NCI-H2029 treated with DMSO at 0.1 percent for 48 hours (cell line): Measurements from ENCODE around the gene NDUFS3.
A peak's percentile ranks its signal among the peaks of the same experiment; 100 is the strongest.

Experiments used
- DNase-seq: peaks from one replicate; lab custom pipeline; 2025; lab: John Stamatoyannopoulos, UW

NDUFS3 gene

DNA sequence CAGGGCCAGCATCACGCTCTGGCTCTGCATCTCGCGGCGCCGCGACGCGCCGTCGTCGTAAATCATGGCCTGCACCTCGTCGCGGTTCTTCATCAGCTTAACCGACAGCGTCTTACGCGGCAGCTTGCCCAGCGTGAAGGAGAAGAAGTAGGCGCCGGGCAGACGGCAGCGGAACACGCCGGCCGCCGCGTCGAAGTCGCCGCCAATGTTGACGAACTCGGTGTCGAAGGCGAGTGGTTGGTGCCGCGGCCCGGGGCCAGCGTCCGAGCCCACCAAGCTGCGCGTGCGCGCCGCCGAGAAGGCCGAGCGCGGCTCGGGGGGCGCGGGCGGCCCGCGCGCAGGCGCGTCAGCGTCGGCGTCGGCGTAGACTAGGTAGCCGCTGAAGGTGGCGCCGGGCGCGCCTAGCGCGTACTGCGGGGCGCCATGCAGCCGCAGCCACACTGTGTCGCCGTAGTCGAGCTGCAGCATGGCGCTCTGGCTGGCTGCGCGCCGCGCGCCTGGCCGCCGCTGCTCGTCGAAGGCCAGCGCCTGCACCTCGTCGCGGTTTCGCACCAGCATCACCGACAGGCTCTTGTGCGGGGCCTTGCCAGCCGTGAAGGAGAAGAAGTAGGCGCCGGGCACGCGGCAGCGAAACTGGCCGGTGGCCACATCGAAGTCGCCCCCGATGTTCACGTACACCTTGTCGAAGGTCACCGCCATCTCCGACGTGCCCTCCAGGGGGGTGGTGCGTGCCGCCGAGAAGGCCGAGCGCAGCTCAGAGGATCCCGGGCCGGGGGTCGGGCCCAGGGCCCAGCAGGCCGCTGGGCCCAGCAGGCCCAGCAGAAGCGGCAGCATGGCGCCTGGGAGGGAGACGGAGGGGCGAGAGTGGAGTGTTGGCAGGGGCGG lies 11.3 kb downstream of the NDUFS3 start:
- no peak for DNase-seq

DNA sequence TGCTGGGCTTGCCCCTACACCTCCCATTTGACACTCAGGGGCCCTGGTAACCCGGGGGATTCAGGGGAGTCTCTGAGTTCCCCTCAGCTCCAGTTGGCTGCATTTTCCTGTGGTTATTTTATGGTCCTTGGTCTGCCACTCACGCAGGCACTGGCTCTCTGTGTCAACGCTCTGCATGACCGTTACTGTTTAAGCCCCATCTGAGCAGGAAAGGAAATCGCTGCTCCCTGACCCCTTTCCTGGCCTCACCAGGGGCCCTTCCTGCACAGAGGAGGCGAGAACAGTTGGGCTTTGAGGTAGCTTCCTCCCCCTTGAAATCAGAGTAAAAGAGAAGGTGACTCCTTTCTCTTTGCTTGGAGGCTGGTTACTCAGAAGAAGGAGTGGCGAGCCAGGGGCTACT lies 12.9 kb downstream of the NDUFS3 start:
- DNase-seq, result no peak

DNA sequence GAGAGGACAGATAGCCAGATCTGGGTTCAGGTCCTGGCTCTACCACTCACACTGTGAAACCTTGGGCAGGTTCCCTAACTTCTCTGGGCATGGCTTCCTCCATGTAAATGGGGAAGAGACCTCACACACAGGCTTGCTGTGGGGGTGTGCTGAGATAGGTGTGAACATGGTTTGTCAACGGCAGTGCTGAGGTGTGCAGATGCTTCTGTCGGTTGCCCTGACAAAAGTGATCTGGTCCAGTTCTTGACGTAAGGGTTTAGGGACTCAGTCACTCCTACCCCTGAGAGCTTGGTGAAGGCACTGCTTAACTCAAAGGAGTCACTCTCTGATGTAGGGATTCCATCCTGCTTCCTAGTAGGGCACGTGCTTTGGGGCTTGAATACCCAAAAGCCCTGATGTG lies 13.4 kb downstream of the NDUFS3 start:
- DNase-seq, result no peak

DNA sequence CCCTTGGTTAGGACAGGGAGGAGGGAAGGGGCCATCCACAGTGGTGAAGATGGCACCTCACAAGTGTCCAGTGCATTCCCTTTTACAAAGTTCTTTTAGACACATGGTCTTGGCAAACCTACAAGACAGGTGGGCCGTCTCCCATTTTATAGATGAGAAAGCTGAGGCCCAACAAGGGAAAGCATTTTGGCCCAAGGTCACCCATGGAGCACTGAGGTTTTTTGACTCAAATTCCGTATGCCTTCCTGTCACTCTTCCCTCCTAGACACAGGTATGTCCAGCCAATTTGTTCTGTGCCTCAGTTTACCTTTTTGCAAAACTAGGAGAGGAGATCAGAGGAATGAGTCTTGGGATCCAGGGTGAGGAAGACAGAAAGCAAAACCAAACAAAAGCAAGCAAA lies 14.1 kb downstream of the NDUFS3 start:
- DNase-seq, result no peak

DNA sequence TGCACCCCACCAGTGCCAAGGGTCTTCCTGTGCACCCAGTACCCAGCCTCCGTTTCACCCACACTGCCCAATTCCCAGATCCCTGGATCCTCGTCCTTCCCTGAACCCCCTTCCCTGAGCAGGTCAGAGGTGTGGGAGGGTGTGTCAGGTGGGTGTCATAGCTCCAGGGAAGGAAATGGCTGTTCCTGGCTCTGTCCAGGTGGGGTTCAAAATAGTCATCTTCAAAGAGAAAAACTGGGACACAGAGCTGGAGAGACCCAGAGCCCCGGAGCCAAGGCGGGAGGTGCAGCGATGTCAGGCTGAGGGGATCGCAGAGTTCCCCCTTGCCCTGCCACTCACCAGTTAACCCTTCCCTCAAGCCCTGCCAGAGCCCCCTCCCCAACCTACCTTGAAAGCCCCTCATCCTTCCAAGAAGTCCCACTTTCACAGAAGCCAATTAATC lies 14.6 kb downstream of the NDUFS3 start:
- DNase-seq, result no peak

DNA sequence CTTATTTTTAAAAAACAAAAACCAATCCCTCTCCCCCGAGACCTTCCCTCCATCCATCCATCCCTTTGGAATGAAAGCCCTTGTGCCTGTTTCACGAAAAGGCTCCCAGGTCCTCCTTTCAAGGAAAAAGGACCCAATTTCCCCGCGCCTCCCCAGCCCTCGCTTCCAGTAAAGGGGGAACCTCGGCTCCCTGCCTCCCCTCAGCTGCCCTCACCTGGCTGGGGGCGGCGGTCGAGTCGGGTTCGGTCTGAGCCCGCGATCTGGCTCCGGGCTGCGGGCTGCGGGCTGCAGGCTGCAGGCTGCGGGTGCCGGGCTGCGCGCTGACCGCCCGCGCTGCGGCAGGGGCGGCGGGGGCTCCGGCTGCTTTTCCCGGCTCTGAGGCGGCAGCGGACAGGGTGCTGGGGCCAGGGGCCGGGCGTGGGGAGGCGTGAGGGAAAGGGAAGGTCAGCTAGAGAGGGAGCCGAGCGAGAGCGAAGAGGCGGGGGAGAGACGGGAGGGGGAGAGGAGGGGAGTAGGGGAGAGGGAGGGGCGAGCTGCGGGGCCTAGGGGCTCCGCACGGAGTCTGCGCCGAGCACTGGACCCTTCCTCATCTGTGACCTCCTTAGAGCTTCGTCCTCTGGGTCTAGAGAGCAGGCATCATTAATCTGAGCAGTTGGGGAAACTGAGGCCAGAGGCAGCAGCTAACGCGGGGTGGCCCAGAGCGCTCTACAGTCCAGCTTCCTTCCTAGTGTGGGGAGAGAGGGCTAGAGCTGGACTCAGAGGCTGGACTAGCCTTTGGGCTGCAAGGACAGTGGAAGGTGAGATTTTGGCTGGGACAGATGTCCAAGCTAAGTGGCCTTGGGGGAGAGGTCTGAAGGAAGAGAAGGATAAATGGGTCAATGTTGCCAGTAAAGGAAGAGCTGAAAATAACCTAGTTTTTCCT lies 15.3 kb downstream of the NDUFS3 start, which contains the start of gene C1QTNF4:
TSS of gene C1QTNF4 (minus strand) at position 478 of the 922 bp plus-strand sequence. CDS start 3,601 bp downstream, outside the sequence.
- no peak for DNase-seq

DNA sequence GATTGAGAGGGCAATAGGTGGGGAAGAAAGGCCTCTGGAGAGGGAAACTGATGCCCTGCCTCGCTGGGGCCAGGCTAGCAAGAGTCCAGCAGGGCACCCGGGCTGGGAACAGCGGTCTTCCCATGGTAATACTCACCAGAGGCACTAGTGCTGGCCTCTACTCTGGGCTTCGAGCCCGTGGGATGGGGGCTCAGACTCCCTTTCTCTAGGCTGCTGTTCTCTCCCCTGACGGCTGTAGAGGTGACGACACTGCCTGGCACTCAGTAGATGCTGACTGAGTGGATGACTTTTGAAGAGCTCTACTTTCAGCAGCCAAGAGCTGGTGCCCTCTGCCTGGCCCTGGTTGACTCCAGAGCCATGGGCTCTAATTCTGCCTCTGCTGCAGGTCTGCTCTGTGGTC lies 16.2 kb downstream of the NDUFS3 start:
- no peak for DNase-seq

DNA sequence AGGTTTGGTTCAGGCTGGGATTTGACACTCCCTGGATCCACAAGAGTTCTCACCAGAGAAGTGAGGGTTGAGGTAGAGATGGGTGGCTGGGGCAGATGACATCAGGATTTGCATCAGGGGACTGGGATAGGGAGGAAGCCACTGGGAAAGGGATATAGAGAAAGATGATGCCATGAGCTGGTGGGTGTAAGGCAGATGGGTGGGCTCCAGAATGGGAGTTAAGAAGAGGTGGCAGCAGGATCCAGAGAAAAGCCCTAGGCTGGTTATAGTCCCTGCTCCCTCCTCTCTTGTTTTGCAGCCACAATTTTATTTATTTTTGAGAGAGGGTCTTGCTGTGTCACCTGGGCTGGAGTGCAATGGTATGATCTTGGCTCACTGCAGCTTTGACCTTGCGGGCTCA lies 17.1 kb downstream of the NDUFS3 start:
- no peak for DNase-seq

DNA sequence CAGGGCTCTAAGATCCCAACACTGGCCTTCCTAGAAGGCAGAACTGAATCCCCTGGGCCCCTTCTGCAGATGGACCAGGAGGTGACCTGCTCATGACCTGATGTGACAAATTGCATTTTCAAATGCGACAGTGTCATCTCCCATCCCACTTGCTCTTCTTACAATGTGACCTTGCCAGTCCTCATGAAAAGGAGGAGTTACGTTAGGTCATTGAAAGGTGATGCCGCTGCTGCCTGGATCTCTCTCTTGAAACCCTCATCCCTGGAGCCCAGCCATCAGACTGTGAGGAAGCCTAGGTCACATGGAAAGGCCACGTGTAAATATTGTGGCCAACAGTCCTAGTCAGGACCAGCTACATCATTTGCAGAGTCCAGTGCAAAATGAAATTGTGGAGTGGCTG lies 21.0 kb downstream of the NDUFS3 start:
- DNase-seq, result peak; percentile 62

DNA sequence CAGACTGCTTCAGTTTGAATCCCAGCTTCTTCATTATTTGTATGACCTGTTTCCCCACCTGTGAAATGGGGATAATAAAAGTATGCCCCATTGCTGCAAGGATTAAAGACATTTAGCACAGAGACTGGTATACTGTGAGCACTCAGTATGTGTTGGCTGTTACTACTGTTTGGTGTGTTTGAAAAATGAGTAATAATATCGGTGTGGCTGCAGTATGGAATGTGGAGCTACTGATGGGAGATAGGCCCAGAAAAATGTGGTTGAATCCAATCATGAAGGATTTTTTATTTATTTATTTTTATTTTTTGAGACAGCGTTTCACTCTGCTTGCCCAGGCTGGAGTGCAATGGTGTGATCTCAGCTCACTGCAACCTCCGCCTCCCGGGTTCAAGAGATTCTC lies 24.4 kb downstream of the NDUFS3 start:
- DNase-seq, result no peak

DNA sequence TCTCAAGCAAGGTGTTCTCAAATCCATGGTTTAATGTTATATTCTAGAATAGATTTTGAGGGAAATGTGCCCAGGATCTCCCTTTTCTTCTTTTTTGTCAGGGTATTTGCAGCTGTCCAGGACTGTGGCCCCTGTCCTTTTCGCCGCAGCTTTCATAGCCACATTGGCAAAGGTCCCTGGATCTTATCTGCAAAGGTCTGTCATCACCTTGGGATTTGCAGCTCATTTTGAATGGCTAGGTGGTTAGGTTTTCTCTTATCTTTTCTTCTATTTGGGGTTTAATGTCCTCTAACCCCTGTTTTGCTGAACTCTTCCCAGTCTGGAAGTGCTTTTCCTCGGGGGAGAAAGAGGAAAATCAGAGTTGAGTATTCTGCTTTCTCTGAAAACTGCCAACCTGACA lies 27.0 kb downstream of the NDUFS3 start:
- no peak for DNase-seq

DNA sequence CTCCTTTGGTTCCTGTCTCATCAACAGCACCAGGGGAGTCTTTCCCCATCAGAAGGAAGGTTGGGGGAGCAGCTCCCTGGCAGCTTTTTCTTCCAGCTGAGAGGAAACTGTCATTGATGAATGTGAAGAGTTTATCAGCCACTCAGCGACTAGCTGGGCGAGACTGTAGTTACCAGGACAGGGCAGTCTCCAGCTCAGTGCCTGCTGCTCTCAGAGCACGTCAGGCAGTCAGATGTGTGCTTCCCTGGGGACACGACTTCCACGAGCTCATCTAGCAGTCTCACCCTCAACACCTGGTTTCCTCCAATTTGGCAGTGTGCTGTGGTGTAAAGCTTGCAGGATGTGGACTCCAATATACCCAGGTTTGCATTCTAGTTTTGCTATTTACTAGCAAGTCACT lies 27.9 kb downstream of the NDUFS3 start:
- DNase-seq, result no peak

DNA sequence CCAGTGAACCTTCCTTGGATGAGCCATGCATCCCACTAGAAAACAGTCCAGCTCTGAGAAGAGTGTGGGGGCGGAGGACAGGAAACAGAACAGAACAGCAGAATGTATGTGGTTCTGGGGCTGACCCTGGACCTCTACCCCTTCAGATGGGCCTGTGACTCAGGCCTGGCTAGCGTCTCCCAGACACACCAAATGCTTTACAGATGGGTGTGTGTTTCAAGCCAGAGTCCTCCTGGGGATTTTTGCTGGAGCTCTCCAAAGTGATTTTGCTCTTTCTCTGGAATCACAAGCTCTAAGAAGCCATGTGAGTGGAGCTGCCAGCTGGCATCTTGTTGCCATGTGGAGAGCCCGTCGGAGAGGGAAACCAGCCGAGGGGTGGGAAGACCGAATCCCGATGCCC lies 28.5 kb downstream of the NDUFS3 start:
- no peak for DNase-seq

DNA sequence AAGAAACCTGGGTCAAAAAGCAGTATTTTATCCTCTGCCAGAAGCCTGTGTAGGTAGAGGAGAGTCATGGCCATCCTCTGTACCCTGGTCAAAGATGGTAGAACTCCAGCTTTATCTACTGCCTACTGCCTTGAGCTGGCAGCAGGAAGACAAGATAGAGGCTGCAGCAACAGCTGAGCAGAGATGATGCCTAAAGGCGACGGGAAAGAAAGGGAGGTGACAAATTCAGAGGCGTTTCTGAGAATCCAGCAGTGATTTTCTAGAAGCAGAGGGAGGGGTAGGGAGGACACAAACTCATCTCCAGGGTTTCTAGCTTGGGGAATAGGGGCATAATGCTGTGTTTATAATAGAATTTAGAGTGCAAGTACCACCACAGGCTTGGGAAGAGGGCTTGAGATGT lies 30.8 kb downstream of the NDUFS3 start:
- no peak for DNase-seq

DNA sequence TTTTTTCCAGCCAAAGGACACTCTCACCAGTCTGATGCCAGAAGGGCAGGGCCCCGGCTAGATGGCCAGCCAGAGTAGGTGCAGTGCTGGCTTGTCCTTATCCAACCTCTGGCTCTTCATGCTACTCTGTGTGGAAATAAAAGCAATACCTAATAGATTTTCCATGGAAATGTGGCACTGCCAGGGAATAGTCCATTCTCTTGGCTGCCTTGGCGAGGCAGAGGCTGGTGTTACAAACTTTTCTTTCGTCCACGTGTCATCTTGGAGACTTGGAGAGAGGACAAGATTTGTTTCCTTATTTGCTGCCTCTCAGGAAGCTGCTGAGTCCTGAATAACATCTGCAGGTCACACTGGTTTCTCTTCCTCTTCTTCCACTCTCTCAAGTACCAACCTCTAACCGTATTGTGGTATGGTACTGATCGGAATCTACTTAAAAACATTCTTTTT lies 32.5 kb downstream of the NDUFS3 start:
- DNase-seq, result no peak

DNA sequence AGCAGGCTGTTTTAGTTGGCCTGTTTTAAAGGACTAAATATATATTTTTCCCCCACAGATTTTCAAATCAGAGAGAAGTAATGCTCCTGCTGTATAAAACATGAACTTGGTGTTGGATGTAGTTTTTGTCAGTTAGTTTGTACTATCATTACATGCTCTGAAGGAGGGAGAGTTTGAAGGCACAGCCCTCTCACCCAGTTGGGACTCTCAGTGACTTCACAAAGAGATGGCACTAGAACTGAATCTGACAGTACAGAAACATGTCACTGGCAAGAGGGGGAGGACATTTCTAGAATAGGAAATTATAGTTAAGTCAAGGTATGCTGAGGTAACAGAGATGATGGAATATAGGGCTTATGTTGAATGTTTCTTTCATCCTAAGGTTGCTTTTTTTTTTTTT lies 36.4 kb downstream of the NDUFS3 start:
- DNase-seq, result no peak

DNA sequence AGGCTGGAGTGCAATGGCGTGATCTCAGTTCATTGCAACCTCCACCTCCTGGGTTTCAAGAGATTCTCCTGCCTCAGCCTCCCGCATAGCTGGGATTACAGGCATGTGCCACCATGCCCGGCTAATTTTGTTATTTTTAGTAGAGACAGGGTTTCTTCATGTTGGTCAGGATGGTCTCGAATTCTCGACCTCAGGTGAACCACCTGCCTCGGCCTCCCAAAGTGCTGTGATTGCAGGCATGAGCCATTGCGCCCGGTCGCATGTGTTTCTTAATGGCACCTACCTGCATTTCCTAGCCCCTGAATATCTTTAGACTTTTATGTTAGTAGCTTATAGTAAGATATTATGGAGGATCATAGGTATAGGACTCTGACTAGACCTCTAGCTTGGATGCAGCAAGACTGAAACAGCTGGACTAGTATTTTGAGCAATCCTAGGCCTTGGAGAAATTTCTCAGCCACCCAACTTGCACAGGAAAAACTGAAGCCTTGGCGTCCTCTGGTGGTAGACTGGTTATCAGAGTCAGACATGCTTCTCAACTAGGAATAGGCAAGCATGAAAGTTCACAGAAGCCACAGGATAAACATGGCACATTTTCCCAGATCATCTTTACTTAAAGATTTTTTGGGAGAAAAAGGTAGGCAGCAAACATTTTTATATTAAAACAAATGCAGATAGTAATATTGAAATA lies 38.0 kb downstream of the NDUFS3 start:
- no peak for DNase-seq

DNA sequence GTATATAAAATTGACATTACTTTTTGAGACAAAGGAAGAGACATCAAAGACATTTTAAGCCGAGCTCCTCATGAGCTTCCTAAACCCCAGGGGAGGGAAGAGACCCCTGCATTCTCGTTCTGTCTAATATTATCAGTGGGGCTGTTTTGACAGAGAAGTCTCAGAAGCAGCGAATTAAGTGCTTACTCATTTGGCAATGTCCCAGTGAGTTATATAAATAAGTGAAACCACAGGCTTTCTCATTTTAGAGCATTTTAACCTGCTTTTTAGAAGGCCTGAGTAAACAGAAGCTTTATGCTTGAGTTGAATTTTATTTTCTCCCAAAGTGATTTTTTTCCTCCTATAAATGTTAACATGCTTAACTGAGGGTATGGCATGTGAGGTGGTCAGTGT lies 38.5 kb downstream of the NDUFS3 start:
- DNase-seq, result no peak

DNA sequence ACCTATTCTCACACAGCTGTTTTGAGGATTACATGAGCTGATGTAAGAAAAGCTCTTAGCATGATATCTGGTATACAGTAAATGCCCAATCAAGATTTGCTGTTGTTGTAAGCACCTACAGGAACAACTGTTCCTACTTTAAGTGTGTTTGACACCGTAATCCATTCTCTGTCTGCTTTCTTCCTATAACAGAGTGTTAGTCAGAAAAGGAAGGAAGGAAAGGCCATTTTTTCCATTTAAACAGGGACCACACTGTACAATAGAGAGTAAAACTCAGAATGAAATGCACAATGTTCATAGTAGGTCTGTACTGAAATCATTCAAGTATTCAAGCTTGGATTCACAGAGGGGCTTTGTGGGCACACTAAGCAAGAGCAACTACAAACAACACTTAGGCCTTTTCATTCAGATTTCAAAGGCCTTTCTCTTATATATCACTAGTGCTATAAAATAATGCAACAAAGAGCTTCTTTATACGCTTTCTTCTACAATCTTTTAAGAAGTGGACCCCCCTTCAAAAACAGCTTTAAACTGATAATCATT lies 42.0 kb downstream of the NDUFS3 start:
- no peak for DNase-seq

DNA sequence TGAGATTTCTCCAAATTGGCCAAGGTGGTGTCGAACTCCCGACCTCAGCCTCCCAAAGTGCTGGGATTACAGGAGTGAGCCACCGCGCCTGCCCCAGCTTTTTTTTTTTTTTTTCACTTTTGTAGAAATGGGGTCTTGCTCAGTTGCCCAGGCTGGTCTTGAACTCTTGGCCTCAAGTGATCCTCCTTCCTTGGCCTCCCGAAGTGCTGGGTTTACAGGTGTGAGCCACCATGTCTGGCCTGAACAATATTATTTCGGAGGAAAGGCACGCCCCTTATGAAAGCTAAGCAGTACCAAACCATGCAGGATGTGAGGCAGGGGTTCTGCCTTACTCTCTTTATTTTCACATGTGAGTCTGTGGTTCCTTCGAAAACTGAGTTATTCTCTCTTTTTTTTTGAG lies 47.4 kb downstream of the NDUFS3 start:
- no peak for DNase-seq

DNA sequence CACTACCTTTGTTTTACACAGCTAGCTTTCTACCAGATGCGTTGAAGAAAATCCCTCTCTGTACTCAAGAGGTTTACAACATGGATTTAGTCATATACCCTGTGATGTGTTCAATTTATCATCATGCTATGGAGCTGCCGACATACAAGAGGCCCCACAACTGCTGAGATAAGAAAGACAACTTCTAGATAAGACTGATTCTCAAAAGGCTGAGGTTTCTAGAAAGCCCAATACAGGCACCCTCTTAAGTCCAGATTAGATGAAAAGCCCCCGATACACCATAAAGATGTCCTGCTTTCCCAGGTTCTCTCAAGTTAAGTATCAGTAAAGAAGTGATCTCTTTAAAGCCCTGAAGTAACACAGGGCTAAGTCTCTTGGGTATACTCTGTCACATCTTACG lies 49.2 kb downstream of the NDUFS3 start:
- no peak for DNase-seq

DNA sequence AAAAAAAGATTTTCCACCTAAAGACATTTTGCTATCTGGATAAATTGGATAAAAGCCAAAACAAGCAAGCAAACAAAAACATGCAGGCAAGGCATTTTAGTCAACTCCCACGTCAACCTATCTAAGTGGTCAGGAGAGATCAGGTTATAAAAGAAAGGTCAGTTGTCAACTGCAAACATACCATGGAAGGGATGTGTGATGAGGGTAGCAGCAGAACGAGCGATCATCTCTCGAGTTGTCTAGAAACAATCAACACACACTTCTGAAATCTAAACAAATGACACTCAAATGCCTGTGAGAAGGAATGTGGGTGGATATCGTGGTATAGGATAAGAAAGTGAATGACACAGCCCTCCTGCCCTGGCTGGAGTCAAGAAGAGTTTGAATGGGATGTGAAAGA lies 52.6 kb downstream of the NDUFS3 start:
- DNase-seq, result peak; percentile 18
